Keratinocyte (primary cell): ENCODE measurements around the gene SPTLC3.

Source experiments
- EZH2 ChIP-seq: IDR thresholded peaks from one replicate; pipeline ENCODE4 v1.6.1; 2012; ENCODE audit warnings: inconsistent platforms, mild to moderate bottlenecking, low read length, moderate library complexity
- TF ChIP-seq, protein P1 (sequence below), 3 experiments: IDR thresholded peaks in 1 of 3; conservative IDR thresholded peaks in 1 of 3; optimal IDR thresholded peaks in 1 of 3; 2 replicates in 2 of 3; 3 replicates in 1 of 3; pipeline versions ENCODE3 to v1.5.1; 2011; ENCODE audit warnings: low read length in 3 of 3, mild to moderate bottlenecking in 3 of 3, moderate library complexity in 2 of 3, control low read depth in 1 of 3, inconsistent platforms in 1 of 3; ENCODE audit not compliant: insufficient read depth in 2 of 3; ENCODE audit errors: extremely low read depth in 1 of 3

DNA sequence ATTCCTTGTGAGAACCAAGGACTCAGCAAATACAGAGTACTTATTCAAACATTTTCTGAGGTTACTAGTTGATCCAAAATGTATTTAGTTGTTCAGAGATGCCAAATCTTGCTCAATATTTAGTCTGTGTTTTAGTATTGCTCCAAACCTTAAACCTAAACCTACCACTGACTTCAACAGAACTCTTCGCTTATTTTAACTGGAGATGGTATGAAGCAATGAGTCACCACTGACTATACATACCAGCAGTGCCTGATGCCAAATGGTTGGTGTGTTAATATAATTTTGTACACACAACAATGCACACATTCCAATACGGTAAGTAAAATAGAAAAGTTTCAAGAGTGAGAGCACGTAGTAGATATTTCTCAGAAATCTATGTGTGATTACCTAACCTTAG is 1.9 kb upstream of the SPTLC3 start:
- TF ChIP-seq, protein P1, sequence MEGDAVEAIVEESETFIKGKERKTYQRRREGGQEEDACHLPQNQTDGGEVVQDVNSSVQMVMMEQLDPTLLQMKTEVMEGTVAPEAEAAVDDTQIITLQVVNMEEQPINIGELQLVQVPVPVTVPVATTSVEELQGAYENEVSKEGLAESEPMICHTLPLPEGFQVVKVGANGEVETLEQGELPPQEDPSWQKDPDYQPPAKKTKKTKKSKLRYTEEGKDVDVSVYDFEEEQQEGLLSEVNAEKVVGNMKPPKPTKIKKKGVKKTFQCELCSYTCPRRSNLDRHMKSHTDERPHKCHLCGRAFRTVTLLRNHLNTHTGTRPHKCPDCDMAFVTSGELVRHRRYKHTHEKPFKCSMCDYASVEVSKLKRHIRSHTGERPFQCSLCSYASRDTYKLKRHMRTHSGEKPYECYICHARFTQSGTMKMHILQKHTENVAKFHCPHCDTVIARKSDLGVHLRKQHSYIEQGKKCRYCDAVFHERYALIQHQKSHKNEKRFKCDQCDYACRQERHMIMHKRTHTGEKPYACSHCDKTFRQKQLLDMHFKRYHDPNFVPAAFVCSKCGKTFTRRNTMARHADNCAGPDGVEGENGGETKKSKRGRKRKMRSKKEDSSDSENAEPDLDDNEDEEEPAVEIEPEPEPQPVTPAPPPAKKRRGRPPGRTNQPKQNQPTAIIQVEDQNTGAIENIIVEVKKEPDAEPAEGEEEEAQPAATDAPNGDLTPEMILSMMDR (optimal IDR thresholded peaks at IDR 0.05 in 1 of 3, IDR thresholded peaks at IDR 0.05 in 1 of 3, conservative IDR thresholded peaks at IDR 0.05 in 1 of 3; ENCODE audit: extremely low read depth in 1 of 3, insufficient read depth in 2 of 3, low read length in 3 of 3) = no peak
- no peak for TF ChIP-seq EZH2
